Astrocyte (in vitro differentiated cells and primary cell): Measurements from ENCODE around the gene DENND4C.
"Not testable (repeated sequence)": the region's sequence is repeated elsewhere in the genome, so short reads cannot be mapped to it uniquely, and the experiment has no call there.

Source experiments
- CTCF ChIP-seq: IDR thresholded peaks from 2 replicates; pipeline ENCODE4 v1.5.1; 2011; ENCODE audit warnings: low read depth, mild to moderate bottlenecking, inconsistent platforms, low read length, moderate library complexity; ENCODE audit not compliant: insufficient read depth
- EZH2 ChIP-seq: IDR thresholded peaks from 2 replicates; pipeline ENCODE4 v1.6.1; 2012; ENCODE audit warnings: mild to moderate bottlenecking, low read length, inconsistent platforms; ENCODE audit not compliant: insufficient read depth

DNA sequence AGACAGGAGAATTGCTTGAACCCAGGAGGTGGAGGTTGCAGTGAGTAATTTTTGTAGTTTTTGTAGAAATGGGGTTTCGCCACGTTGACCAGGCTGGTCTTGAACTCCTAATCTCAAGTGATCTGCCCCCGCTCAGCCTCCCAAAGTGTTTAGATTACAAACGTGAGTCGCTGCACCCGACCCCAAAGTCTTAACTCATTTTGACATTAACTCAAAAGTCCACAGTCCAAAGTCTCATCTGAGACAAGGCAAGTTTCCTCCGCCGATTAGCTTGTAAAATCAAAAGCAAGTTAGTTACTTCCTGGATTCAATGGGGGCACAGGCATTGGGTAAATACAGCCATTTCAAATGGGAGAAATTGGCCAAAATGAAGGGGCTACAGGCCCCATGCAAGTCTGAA lies 19.9 kb downstream of the DENND4C start:
- not testable (repeated sequence) for TF ChIP-seq CTCF, EZH2
